Neural cell (in vitro differentiated cells): Measurements from ENCODE around the gene IKBKG. TPM values are rescaled to one million over a fixed set of nuclear protein-coding genes. Genes with fewer than 3 reads are reported as not detected.

Source experiments
- H2AFZ ChIP-seq: fragments of 200-600, 300-800 bp; sonication (generic), shearing (Covaris generic); 2 replicates; pipeline ENCODE4 v1.6.0; 2014; ENCODE audit warnings: low read depth, mild to moderate bottlenecking, antibody characterized with exemption, low read length, moderate library complexity
- H3F3A ChIP-seq: fragments of 200-600 bp; shearing (Covaris generic); 2 replicates; pipeline ENCODE4 v1.6.1; 2016; ENCODE audit warnings: mild to moderate bottlenecking, moderate library complexity, mixed read lengths, antibody characterized with exemption, low read length; ENCODE audit not compliant: insufficient read depth, poor library complexity, severe bottlenecking
- H3K27ac ChIP-seq: fragments of 200-600, 300-800 bp; sonication (generic), shearing (Covaris generic); 2 replicates; pipeline ENCODE4 v1.5.1; 2014; ENCODE audit warnings: mild to moderate bottlenecking, low read length, moderate library complexity
- H3K27me3 ChIP-seq: fragments of 300-800, 200-600 bp; sonication (generic), shearing (Covaris generic); 2 replicates; pipeline ENCODE4 v1.6.0; 2014; ENCODE audit warnings: mild to moderate bottlenecking, low read depth, low read length, moderate library complexity; ENCODE audit not compliant: insufficient read depth
- H3K36me3 ChIP-seq: fragments of 300-800, 200-600 bp; sonication (generic), shearing (Covaris generic); 2 replicates; pipeline ENCODE4 v1.5.1; 2014; ENCODE audit warnings: mild to moderate bottlenecking, antibody characterized with exemption, low read length, moderate library complexity; ENCODE audit not compliant: insufficient read depth
- H3K4me2 ChIP-seq: fragments of 300-800, 200-600 bp; sonication (generic), shearing (Covaris generic); 2 replicates; pipeline ENCODE4 v1.6.0; 2014; ENCODE audit warnings: mild to moderate bottlenecking, low read length
- H3K4me3 ChIP-seq: fragments of 300-800, 200-600 bp; sonication (generic), shearing (Covaris generic); 2 replicates; pipeline ENCODE4 v1.5.1; 2014; ENCODE audit warnings: mild to moderate bottlenecking, low read length, moderate library complexity
- H3K79me2 ChIP-seq: fragments of 200-600 bp; shearing (Covaris generic); replicated peaks from 2 replicates; pipeline ENCODE4 v1.6.0; 2014; ENCODE audit warnings: mild to moderate bottlenecking, low read length, moderate library complexity; ENCODE audit not compliant: insufficient read depth
- H3K9ac ChIP-seq: fragments of 300-800, 200-600 bp; sonication (generic), shearing (Covaris generic); 2 replicates; pipeline ENCODE4 v1.6.1; 2016; ENCODE audit warnings: mild to moderate bottlenecking, low read length, mixed read lengths
- H3K9me2 ChIP-seq: fragments of 200-600 bp; shearing (Covaris generic); 2 replicates; pipeline ENCODE4 v1.6.1; 2016; ENCODE audit warnings: mild to moderate bottlenecking, low read length, mixed read lengths; ENCODE audit not compliant: insufficient read depth
- H3K9me3 ChIP-seq: fragments of 200-600, 300-800 bp; sonication (generic), shearing (Covaris generic); 2 replicates; pipeline ENCODE4 v1.6.1; 2016; ENCODE audit warnings: mild to moderate bottlenecking, mixed run types, low read length, moderate library complexity, mixed read lengths
- H4K20me1 ChIP-seq: fragments of 200-600 bp; shearing (Covaris generic); 2 replicates; pipeline ENCODE4 v1.6.1; 2016; ENCODE audit warnings: mild to moderate bottlenecking, mixed run types; ENCODE audit not compliant: insufficient read depth
- CTCF ChIP-seq: fragments of 450-650 bp; IDR thresholded peaks from 2 replicates; pipeline ENCODE4 v1.5.1; 2014; ENCODE audit warnings: antibody characterized with exemption, mild to moderate bottlenecking, moderate library complexity; ENCODE audit not compliant: poor library complexity, severe bottlenecking
- EP300 ChIP-seq: fragments of 450-650 bp; conservative IDR thresholded peaks from 2 replicates; pipeline ENCODE4 v1.6.1; 2014; ENCODE audit warnings: antibody characterized with exemption, mild to moderate bottlenecking, moderate library complexity; ENCODE audit not compliant: poor library complexity, severe bottlenecking
- EZH2 ChIP-seq: fragments of 200-600, 300-800 bp; shearing (Covaris generic), sonication (generic); IDR thresholded peaks from 2 replicates; pipeline ENCODE4 v1.6.1; 2014; ENCODE audit warnings: antibody characterized with exemption, low read length, borderline replicate concordance, mild to moderate bottlenecking; ENCODE audit not compliant: insufficient read depth, poor library complexity, severe bottlenecking
- MXI1 ChIP-seq: fragments of 450-650 bp; conservative IDR thresholded peaks from 2 replicates; pipeline ENCODE4 v1.6.1; 2014; ENCODE audit warnings: antibody characterized with exemption, mild to moderate bottlenecking; ENCODE audit not compliant: poor library complexity, severe bottlenecking
- POLR2AphosphoS5 ChIP-seq: IDR thresholded peaks from 2 replicates; pipeline ENCODE4 v1.6.1; 2012
- RAD21 ChIP-seq: fragments of 450-650 bp; conservative IDR thresholded peaks from 2 replicates; pipeline ENCODE4 v1.6.1; 2014; ENCODE audit warnings: antibody characterized with exemption, mild to moderate bottlenecking, moderate library complexity
- REST ChIP-seq: IDR thresholded peaks from 2 replicates; pipeline ENCODE4 v1.6.1; 2012; ENCODE audit warnings: borderline replicate concordance
- SMC3 ChIP-seq: fragments of 450-650 bp; conservative IDR thresholded peaks from 2 replicates; pipeline ENCODE4 v1.6.1; 2014; ENCODE audit warnings: antibody characterized with exemption, mild to moderate bottlenecking, moderate library complexity; ENCODE audit not compliant: poor library complexity
- TAF1 ChIP-seq: IDR thresholded peaks from 2 replicates; pipeline ENCODE4 v1.6.1; 2012; ENCODE audit warnings: low read depth
- polyA plus RNA-seq: library from polyadenylated mRNA; depleted of rRNA; stranded (reverse); fragments of >200 nt; gene quantifications from 2 replicates; pipeline ENCODE4 v1.2.3, GENCODE V29; 2014

IKBKG gene
- polyA plus RNA-seq, 1 donor from 2014 or later = 37.7 TPM

GRCh38 chrX:154546354-154547244 lies 821 bp upstream of the IKBKG start, which contains the start of gene G6PD:
Gene G6PD, minus strand, starts transcription at chrX:154546846. Its CDS starts 691 bp downstream, at chrX:154546155.
- H3K4me3 ChIP-seq = peak within 1 kb of the TSS; percentile 81
- H3F3A ChIP-seq = no peaks in the 10 kb centered on the region
- peak within 1 kb of the TSS; percentile 88 for H3K27ac ChIP-seq
- H3K9ac ChIP-seq = peak within 1 kb of the TSS; percentile 85
- H3K9me3 ChIP-seq = no peaks in the 10 kb centered on the region
- H3K79me2 ChIP-seq = peaks cover 10% of the 10 kb centered on the region
- peak within 1 kb of the TSS; percentile 55 for H3K4me2 ChIP-seq
- peak within 1 kb of the TSS; percentile 21 for H2AFZ ChIP-seq
- H3K36me3 ChIP-seq = no peaks in the 10 kb centered on the region
- no peaks in the 10 kb centered on the region for H3K27me3 ChIP-seq
- H3K9me2 ChIP-seq = no peaks in the 10 kb centered on the region
- TF ChIP-seq RAD21 (no peak), TAF1 (no peak), EP300 (no peak), MXI1 (peak; percentile 63), SMC3 (no peak), EZH2 (no peak), CTCF (peak; percentile 44), POLR2AphosphoS5 (no peak), REST (no peak)
- H4K20me1 ChIP-seq = no peaks in the 10 kb centered on the region

- H3F3A ChIP-seq = no peaks in the 10 kb centered on the region
- H3K27ac ChIP-seq = peak overlapping the region; percentile 88
- no peaks in the 10 kb centered on the region for H3K9me2 ChIP-seq
- H3K9ac ChIP-seq = peak overlapping the region; percentile 85
- no peaks in the 10 kb centered on the region for H4K20me1 ChIP-seq
- no peaks in the 10 kb centered on the region for H3K9me3 ChIP-seq
- H3K36me3 ChIP-seq = no peaks in the 10 kb centered on the region
- TF ChIP-seq EZH2 (no peak), RAD21 (no peak), REST (no peak), POLR2AphosphoS5 (no peak), EP300 (no peak), TAF1 (no peak), MXI1 (no peak), CTCF (no peak), SMC3 (no peak)
- H3K4me2 ChIP-seq = peak overlapping the region; percentile 35
- no peak overlapping the region for H2AFZ ChIP-seq
- peaks cover 10% of the 10 kb centered on the region for H3K79me2 ChIP-seq
- peak overlapping the region; percentile 81 for H3K4me3 ChIP-seq
- no peaks in the 10 kb centered on the region for H3K27me3 ChIP-seq
Observed at GRCh38 chrX:154548028-154548316, 552 bp downstream of the IKBKG start.
